GM18517 (cell line): Measurements from ENCODE around the gene NANOS1.
"Not testable (repeated sequence)": the region's sequence is repeated elsewhere in the genome, so short reads cannot be mapped to it uniquely, and the experiment has no call there.

Experiments
- ATAC-seq: cut with Tn5 transposase; IDR thresholded peaks from one replicate; pipeline ENCODE4 v1.9.1; 2021; ENCODE audit warnings: mild to moderate bottlenecking, moderate library complexity; ENCODE audit not compliant: unreplicated experiment

NANOS1 gene

GRCh38 chr10:119006451-119007210, 22.9 kb upstream of the NANOS1 start:
- no peak for ATAC-seq

DNA sequence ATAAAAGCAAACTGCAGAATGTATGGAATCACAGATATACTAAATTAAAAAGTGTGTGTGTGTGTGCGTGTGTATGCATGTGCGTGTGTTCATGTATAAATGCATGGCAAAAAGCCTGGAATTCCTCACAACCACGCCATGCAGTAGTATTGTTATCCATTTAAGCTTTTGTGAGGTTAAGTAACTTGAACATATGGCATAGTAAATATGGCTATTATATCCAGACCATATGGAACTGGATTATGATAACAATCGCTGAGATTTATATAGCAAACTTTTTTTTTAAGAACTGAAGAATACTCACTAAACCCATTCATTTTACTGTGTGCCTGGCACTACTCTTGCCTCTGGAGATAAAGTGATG, 22.3 kb upstream of the NANOS1 start:
- ATAC-seq, result no peak

GRCh38 chr10:119020627-119020946, 8.9 kb upstream of the NANOS1 start:
- no peak for ATAC-seq

DNA sequence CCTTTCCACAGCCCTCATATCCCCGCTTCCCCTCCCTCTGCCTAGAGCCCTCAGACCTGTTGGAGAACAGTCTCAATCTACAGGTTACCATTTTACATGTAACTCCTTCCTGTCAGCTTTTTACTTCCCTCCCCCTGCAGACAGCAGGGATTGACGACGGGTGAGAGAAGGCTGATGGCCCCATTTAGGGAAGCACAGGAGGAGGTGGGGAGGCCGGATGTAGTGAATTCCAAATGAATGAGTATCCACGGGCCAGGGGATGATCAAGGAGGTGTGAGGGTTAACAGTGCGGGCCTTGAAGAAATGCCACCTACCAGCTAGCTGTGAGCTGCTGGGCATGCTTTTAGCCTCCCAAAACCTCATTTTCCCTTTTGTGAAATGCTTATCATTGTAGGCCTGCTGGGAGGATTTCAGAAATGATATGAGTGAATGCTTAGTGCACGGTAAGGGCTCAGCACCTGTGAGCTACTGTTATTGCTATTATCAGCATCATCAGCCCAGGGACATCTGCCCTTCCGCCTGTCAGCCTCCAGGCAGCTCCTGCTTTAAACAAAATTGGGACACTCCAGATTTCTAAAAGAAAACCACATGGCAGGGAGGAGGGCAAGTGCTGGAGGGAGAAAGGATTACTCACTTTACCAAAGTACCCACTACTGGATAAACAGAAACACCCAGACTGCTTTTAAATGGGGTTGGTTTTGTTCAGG, 6.5 kb upstream of the NANOS1 start:
- no peak for ATAC-seq

DNA sequence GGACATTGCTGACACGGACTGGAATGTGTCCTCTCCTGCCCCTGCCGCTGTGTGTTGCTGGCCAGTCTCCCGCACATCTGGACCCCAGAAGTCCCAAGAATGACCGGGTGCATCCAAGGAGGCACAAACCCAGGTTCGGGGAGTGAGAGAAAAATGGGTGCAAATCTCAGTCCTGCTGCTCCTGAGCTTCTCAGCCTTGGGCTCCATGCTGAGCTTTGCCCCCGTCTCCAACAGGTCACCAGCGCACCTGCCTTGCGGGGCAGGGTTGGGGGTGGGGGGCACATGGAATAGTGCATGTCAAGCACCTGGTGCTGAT, 6.0 kb upstream of the NANOS1 start:
- no peak for ATAC-seq

DNA sequence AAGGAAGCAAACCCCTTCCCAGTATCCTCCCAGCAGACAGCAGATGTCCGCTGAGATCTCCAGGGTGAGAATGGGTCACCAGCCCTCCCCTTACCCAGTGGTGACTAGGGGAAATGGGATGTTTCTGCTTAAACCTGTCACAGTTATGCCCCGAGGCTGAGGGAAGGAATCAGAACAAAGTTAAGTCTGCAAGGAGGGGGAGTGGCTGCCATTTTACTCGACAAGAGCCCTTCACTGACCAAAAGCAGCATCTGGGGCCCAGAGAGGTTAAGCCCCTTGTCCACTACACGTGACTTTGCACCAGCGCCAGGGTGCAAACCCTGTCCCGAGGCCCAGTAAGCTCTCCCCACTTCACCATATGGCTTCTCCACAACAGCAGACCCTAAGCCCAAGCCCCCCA, 4.6 kb upstream of the NANOS1 start:
- no peak for ATAC-seq

DNA sequence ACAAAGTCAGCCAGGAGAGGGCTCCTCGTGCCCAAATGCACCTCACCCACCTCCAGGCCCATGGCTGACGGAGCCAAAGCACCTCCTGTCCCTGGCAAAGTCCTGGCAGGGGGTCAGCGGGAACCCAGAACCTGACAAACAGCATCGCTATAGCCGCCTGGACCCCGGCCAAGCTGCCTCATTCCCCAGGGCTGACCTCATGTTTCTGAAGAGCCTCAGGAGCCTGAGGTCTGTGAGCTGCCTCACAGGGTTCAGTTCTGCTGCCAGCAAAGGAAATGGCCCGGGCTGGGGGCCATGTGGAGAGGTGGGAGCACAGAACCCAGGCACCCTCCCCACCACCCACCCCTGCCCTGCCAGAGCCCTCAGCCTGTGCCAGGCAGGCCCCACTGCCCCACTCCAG, 4.2 kb upstream of the NANOS1 start:
- ATAC-seq, result no peak

DNA sequence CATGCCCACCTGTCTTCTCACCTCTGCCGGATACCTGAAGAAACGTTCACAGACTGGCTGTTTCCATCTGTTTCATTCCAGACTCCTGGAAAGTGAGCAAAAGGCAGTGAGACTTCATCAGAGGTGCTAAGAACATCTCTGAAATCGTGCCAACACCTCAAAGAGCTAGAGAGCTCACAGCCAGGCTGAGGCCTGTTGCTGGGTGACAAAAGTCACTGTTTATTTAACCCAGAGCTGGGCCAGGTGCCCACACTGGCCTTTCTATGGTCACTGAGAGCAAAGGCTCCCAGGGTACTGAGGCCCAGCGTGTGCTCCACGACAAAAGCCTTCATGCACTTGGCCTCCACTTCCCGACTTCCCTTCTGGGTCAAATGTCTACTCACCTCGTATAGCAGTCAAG, 3.7 kb upstream of the NANOS1 start:
- ATAC-seq, result no peak

DNA sequence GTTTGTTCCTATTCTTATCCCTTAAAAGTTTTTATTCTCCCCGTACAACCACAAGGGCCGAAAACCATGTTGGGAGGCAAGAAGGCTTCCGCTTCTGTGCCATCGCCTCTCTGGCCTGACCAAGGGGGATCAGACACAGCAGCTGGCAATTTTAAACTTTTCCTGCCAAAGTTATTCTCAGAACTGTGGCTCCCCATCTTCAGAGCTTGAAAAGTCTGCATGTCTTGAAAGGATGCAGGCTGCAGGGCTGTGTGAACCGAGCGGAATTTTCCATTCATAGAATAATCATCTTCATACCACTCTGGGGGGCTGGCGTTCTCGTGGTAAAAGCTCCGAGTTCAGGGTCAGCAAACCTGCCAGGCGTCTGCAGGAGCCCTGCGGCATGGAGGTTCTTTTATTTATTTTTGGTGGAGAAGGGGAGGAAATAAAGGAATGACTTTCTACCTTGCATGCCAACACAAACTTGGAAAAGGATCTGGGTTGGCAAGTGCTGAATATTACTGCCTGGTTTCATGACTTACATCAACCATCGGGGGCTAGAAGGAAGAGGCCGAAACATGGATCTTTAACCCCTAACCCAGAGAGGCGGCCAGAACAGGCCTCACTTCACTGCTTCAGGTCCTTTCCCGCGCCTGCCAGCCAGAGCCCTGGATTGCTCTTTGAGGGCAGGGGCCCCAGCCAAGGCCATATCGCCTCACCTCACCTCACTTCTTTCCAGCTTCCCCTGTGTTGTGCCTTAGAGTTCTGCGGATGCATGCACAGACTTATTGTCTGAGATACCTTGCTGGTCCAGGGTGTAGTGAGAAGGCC, 3.0 kb upstream of the NANOS1 start:
- ATAC-seq, result no peak

DNA sequence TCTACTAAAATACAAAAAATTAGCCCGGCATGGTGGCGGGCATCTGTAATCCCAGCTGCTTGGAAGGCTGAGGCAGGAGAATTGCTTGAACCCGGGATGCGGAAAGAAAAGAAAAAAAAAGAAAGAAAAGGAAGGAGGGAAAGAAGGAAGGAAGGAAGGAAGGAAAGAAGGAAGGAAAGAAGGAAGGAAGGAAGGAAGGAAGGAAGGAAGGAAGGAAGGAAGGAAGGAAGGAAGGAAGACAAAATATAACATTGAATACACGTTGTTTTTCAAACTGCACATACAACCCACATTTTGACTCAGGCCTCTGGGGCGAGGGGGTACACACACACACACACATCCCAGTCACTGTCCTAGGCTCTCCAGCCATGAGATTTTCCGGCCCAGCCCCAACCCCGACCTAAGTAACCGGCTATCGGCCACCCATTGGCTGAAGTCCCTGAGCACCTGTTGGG, 1.0 kb upstream of the NANOS1 start:
- ATAC-seq, result not testable (repeated sequence)

DNA sequence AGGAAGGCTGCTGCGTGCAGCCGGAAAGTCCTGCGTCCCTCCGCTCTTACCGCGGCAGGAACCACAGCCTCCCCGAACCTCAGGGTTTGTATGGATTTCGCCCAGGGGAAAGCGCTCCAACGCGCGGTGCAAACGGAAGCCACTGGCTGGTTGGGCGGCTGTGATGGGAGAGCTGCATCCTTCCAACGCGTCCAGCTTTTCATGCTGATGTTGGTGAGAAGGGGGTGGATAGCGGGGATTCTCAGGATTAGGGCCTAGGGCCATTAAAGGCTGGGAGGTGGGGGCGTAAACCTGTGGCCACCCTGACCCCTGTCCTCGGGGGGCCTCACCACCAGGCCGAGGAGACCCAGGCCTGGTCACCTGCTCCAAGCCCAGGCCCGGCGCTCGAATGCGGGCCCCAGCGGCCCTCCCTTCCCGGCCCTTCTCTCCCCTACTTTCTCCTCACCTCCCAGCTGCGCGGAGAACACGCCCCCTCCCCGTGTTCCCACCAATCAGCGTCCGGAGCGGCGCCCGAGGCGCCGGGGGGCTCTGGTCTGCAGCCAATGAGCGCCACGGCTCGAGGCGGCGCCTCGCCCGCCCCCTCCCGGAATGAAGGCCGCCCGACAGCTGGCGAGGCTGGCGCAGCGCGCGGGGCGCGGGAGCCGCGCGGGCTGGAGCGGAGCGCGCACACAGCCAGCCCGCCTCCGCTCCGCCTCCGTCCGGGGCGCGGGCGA, 458 bp upstream of the NANOS1 start:
- ATAC-seq, result peak; percentile 53

DNA sequence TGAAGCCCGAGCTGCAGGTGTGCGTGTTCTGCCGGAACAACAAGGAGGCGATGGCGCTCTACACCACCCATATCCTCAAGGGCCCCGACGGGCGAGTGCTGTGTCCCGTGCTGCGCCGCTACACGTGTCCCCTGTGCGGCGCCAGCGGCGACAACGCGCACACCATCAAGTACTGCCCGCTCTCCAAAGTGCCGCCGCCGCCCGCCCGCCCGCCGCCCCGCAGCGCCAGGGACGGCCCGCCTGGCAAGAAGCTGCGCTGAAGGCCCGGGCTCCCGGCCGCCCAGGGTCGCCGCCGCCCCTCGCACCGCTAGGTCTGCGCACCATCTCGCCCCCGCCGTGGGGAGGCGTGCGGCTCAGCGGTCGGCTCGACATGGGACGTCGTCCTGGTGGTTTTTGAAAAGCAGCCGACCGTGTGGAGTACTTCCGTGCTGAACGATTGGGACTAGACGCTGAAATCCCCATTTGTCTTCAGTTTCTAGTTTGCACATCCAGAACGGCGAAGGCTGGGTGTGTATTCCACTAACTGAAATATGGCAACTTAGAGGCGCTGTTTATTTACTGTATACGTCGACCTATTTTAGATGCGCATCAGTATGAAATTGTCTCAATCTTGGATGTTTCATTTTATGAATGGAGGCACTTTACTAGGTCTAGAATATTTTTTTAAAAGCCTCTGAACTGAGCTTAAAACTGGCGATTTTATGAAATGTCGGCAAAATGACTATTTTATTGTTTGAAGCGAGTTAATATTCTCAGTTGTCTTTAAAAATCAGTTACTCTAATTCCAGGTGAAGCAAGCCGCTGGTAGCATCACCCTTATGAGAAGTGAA, 1.1 kb downstream of the NANOS1 start:
- peak; percentile 42 for ATAC-seq

- ATAC-seq, result no peak
Observed at GRCh38 chr10:119031496-119032059, 2.1 kb downstream of the NANOS1 start.

DNA sequence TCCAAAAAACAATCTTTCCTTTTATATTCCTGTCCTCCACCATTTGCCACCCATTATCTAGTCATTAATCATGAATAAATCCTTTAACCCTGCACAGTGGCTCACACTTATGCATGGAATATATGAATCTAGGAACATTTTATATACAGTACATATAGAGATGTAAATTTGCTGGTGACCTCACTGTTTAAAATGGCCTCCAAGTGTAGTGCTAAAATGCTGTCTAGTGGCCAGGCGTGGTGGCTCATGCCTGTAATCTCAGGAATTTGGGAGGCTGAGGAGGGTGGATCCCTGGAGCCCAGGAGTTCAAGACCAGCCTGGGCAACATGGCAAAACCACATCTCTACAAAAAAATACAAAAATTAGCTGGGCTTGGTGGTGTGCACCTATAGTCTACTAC, 9.6 kb downstream of the NANOS1 start:
- ATAC-seq, result no peak

DNA sequence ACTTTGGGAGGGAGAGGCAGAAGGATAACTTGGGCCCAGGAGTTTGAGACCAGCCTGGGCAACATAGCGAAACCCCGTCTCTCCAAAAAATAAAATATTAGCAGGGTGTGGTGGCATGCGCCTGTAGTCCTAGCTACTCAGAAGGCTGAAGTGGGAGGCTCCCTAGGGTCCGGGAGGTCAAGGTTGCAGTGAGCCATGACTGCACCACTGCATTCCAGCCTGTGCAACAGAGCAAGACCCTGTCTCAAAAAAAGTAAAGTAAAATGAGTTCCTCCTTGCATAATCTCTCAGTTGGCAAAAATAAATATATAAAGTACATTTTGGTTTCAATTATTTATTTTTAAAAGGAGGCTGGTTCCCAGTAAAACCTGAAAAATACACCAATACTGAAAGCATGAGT, 11.8 kb downstream of the NANOS1 start:
- ATAC-seq, result no peak

DNA sequence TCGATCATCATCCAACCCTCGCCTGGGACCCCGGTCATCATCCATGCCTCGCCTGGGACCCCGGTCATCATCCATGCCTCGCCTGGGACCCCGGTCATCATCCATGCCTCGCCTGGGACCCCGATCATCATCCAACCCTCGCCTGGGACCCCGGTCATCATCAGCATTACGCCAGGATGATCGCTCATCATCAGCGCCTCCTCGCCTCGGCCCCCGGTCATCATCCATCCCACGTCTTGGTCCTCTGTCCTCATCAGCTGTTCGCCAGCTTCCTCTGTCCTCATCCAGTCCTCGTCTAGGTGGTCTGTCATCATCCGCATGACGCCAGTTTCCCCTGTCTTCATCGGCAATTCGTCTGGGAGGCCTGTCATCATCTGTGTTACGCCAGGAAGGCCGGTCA, 12.7 kb downstream of the NANOS1 start:
- no peak for ATAC-seq

- ATAC-seq, result no peak
Observed at GRCh38 chr10:119045561-119045960, 16.0 kb downstream of the NANOS1 start.

- no peak for ATAC-seq
Observed at GRCh38 chr10:119049361-119049760, 19.8 kb downstream of the NANOS1 start.

- ATAC-seq, result no peak
Observed at GRCh38 chr10:119049777-119050176, 20.3 kb downstream of the NANOS1 start.

DNA sequence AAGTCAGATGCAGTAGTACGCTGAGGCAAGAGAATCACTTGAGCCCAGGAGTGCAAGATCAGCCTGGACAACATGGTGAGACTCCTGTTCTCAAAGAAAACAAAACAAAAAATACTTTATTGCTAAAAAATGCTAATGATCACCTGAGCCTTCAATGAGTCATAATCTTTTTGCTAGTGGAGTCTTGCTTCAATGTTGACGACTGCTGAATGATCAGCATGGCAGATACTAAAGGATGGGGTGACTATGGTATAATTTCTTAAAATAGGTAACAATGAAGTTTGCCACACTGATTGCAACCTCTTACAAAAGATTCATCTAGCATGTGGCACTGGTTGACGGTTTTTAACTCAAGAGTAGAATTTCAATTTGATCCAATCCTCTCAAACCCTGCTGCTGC, 22.3 kb downstream of the NANOS1 start:
- no peak for ATAC-seq
